Measurements from ENCODE around the gene RDH13.
"Not testable (repeated sequence)": the region's sequence is repeated elsewhere in the genome, so short reads cannot be mapped to it uniquely, and the experiment has no call there.

RDH13 gene

GRCh38 chr19:55007537-55007936 is 55.4 kb downstream of the RDH13 start:
- not testable (repeated sequence) for ATAC-seq

GRCh38 chr19:55006795-55007194 is 56.2 kb downstream of the RDH13 start:
- ATAC-seq, result not testable (repeated sequence)

DNA sequence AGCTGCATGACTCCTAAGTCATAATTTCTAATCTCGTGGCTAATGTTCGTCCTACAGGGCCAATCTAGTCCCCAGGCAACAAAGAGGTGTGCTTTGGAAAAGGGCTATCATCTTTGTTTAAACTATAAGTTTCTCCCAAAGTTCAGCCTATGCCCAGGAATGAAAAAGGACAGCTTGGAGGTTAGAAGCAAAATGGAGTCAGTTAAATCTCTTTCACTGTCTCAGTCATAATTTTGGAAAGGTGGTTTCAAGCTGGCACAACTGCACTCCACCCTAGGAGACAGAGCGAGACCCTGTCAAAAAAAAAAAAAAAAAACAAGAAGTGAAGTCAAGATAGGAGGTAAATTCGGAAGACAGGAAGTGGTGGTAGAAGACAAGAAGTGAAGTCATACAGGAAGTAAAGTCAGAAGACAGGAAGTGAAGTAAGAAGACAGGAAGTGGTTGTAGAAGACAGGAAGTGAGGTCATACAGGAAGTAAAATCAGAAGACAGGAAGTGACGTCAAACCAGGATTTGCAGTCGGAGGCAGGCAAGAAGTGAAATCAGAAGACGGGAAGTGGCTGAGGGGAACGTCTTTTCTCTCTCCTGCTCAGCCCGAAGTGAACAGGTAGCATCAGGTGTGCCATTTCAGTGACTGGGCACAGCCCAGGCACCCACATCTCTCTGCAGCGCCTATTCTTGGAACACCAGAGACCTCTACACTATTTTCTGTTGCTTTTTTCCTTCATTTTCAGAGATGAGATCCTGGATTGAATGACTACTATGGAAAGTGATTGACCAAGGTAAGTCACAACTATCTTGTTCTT is 57.1 kb downstream of the RDH13 start:
- TF ChIP-seq ZC3H10 (CRISPR knock-in tag; IDR thresholded peaks at IDR 0.05) (no peak), TCF4 (CRISPR knock-in tag; IDR thresholded peaks at IDR 0.05; ENCODE audit: borderline replicate concordance) (no peak), ESRRG (CRISPR knock-in tag; IDR thresholded peaks at IDR 0.05) (no peak), POU6F1 (CRISPR knock-in tag; IDR thresholded peaks at IDR 0.05; ENCODE audit: borderline replicate concordance, low read depth) (no peak), ZNF565 (CRISPR knock-in tag; conservative IDR thresholded peaks at IDR 0.05; ENCODE audit: low read depth) (no peak), ARNTL (CRISPR knock-in tag; IDR thresholded peaks at IDR 0.05; ENCODE audit: borderline replicate concordance, low read depth) (no peak), PPARA (CRISPR knock-in tag; IDR thresholded peaks at IDR 0.05; ENCODE audit: borderline replicate concordance) (no peak), CSDC2 (CRISPR knock-in tag; IDR thresholded peaks at IDR 0.05) (no peak)
- TF ChIP-seq, protein P1, sequence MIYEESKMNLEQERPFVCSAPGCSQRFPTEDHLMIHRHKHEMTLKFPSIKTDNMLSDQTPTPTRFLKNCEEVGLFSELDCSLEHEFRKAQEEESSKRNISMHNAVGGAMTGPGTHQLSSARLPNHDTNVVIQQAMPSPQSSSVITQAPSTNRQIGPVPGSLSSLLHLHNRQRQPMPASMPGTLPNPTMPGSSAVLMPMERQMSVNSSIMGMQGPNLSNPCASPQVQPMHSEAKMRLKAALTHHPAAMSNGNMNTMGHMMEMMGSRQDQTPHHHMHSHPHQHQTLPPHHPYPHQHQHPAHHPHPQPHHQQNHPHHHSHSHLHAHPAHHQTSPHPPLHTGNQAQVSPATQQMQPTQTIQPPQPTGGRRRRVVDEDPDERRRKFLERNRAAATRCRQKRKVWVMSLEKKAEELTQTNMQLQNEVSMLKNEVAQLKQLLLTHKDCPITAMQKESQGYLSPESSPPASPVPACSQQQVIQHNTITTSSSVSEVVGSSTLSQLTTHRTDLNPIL (CRISPR knock-in tag; IDR thresholded peaks at IDR 0.05; ENCODE audit: low read depth), result no peak
- TF ChIP-seq, protein P2, sequence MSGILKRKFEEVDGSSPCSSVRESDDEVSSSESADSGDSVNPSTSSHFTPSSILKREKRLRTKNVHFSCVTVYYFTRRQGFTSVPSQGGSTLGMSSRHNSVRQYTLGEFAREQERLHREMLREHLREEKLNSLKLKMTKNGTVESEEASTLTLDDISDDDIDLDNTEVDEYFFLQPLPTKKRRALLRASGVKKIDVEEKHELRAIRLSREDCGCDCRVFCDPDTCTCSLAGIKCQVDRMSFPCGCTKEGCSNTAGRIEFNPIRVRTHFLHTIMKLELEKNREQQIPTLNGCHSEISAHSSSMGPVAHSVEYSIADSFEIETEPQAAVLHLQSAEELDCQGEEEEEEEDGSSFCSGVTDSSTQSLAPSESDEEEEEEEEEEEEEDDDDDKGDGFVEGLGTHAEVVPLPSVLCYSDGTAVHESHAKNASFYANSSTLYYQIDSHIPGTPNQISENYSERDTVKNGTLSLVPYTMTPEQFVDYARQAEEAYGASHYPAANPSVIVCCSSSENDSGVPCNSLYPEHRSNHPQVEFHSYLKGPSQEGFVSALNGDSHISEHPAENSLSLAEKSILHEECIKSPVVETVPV (CRISPR knock-in tag; IDR thresholded peaks at IDR 0.05), result no peak
- TF ChIP-seq, protein P3, sequence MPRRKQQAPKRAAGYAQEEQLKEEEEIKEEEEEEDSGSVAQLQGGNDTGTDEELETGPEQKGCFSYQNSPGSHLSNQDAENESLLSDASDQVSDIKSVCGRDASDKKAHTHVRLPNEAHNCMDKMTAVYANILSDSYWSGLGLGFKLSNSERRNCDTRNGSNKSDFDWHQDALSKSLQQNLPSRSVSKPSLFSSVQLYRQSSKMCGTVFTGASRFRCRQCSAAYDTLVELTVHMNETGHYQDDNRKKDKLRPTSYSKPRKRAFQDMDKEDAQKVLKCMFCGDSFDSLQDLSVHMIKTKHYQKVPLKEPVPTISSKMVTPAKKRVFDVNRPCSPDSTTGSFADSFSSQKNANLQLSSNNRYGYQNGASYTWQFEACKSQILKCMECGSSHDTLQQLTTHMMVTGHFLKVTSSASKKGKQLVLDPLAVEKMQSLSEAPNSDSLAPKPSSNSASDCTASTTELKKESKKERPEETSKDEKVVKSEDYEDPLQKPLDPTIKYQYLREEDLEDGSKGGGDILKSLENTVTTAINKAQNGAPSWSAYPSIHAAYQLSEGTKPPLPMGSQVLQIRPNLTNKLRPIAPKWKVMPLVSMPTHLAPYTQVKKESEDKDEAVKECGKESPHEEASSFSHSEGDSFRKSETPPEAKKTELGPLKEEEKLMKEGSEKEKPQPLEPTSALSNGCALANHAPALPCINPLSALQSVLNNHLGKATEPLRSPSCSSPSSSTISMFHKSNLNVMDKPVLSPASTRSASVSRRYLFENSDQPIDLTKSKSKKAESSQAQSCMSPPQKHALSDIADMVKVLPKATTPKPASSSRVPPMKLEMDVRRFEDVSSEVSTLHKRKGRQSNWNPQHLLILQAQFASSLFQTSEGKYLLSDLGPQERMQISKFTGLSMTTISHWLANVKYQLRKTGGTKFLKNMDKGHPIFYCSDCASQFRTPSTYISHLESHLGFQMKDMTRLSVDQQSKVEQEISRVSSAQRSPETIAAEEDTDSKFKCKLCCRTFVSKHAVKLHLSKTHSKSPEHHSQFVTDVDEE (CRISPR knock-in tag; IDR thresholded peaks at IDR 0.05), result no peak
- ATAC-seq, result peak; percentile 47; the same call in 2 of the 3 replicates

- TF ChIP-seq ARNTL (CRISPR knock-in tag; IDR thresholded peaks at IDR 0.05; ENCODE audit: borderline replicate concordance, low read depth), result no peak
Measured at GRCh38 chr19:55000761-55001160, 62.2 kb downstream of the RDH13 start.

DNA sequence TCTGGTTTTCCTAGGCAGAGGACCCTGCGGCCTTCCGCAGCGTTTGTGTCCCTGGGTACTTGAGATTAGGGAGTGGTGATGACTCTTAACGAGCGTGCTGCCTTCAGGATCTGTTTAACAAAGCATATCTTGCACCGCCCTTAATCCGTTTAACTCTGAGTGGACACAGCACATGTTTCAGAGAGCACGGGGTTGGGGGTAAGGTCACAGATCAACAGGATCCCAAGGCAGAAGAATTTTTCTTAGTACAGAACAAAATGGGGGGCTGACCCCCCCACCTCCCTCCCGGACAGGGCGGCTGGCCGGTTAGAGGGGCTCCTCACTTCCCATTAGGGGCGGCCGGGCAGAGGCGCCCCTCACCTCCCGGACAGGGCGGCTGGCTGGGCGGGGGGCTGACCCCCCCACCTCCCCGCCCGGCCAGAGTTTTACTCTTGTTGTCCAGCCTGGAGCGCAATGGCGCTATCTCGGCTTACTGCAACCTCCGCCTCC is 64.2 kb downstream of the RDH13 start:
- not testable (repeated sequence) for ATAC-seq

More at GRCh38 chr19:55000761-55001160, 62.2 kb downstream of the RDH13 start:
- ATAC-seq, result no peak

- TF ChIP-seq OSR1 (CRISPR knock-in tag; IDR thresholded peaks at IDR 0.05) (no peak), ZC3H10 (CRISPR knock-in tag; IDR thresholded peaks at IDR 0.05) (no peak)
- no peak for ATAC-seq
Measured at GRCh38 chr19:54995561-54995960, 67.4 kb downstream of the RDH13 start.

Measured in SK-N-SH treated with all-trans-retinoic acid at 6 μM for 48 hours (cell line).